Upper lobe of left lung (tissue), 6 donors: ENCODE measurements around the gene PRKN. TPM values are rescaled to one million over a fixed set of nuclear protein-coding genes. Genes with fewer than 3 reads are reported as not detected.

ENCODE experiments used
- ATAC-seq, 2 donors: fragments of 200-7000 bp; cut with Tn5 transposase; one replicate each; pipeline ENCODE4 v1.9.1; 2022; ENCODE audit warnings: mild to moderate bottlenecking in 2 of 2, moderate library complexity in 2 of 2; ENCODE audit not compliant: low FRiP score in 2 of 2
- DNase-seq, 2 donors: peaks; one replicate each; pipeline ENCODE4 v3.0.0-alpha.2; 2019 to 2020
- H3K27ac ChIP-seq, 4 donors: fragments of 200-600 bp; sonication (generic); one replicate each; pipeline ENCODE4 v1.5.1; 2016 to 2019
- H3K27me3 ChIP-seq, 4 donors: fragments of 200-600 bp; sonication (generic); one replicate each; pipeline ENCODE4 v1.5.1; 2017 to 2019
- H3K36me3 ChIP-seq, 4 donors: fragments of 200-600 bp; sonication (generic); one replicate each; pipeline ENCODE4 v1.5.1; 2016 to 2019
- H3K4me1 ChIP-seq, 4 donors: fragments of 200-600 bp; sonication (generic); one replicate each; pipeline ENCODE4 v1.5.1; 2018 to 2019
- H3K4me3 ChIP-seq, 4 donors: fragments of 200-600 bp; sonication (generic); one replicate each; pipeline ENCODE4 v1.5.1; 2017 to 2019; ENCODE audit warnings: mild to moderate bottlenecking in 2 of 4, moderate library complexity in 1 of 4
- H3K9me3 ChIP-seq, 4 donors: fragments of 200-600 bp; sonication (generic); one replicate each; pipeline ENCODE4 v1.5.1; 2018 to 2019
- CTCF ChIP-seq, 6 experiments: fragments of 450-650 bp in 4 of 6; fragments of 200-600 bp in 2 of 6; sonication (generic) in 2 of 6; IDR thresholded peaks; one replicate each; pipeline ENCODE4 v1.5.1; 2016 to 2019; ENCODE audit warnings: antibody characterized with exemption in 6 of 6
- EP300 ChIP-seq, 4 donors: sonication (generic); formaldehyde crosslinking; IDR thresholded peaks; one replicate each; pipeline ENCODE4 v1.5.1; 2017; ENCODE audit warnings: antibody characterized with exemption in 4 of 4, control low read depth in 2 of 4
- POLR2A ChIP-seq, 4 donors: fragments of 450-650 bp; IDR thresholded peaks; one replicate each; pipeline ENCODE4 v1.5.1; 2016 to 2017; ENCODE audit warnings: antibody characterized with exemption in 4 of 4, mild to moderate bottlenecking in 2 of 4
- POLR2AphosphoS5 ChIP-seq, 2 donors: sonication (generic); formaldehyde crosslinking; IDR thresholded peaks; one replicate each; pipeline ENCODE4 v1.5.1; 2017; ENCODE audit warnings: antibody characterized with exemption in 2 of 2
- WGBS, 2 donors: methylation state at CpG; one replicate each; pipeline ENCODE4 v1.1.5; 2017 to 2018; 5-methylcytosine and 5-hydroxymethylcytosine counted together
- total RNA-seq, 6 donors: library from RNA; depleted of rRNA in 4 of 6; stranded (reverse); fragments of >200 nt in 4 of 6; gene quantifications; one replicate each; pipeline versions ENCODE4 v1.1.0 to v1.2.1, GENCODE V29; 2016 to 2021
- donor health status: DM: no; HTN: no; CAD: no; lungs with moderate emphysema.
- donor health status: DM: no; HTN: yes; CAD: no; lungs with severe emphysema.

PRKN gene
- total RNA-seq, 6 donors from 2014 or later = 2.7 to 29.3 (median 5.5) TPM

DNA sequence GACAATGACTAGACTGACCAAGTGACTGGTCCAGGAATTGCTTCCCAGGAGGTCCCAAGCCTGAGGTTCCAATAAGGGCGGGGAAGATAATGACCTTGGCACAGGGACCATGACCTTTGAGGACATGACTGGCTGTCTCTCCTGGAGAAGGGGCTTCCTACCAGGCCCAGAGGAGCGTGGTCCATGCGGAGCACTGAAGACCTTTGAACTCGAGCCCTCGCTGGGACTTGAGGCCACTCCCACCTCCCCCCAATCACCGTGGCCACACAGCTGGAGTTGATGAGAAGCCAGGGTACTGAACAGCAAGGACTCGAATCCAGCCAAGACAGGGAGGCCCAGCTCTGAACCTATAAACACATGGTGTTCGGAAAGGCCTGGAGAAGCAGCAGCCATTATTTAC is 677.0 kb downstream of the PRKN start:
- no peaks in the 10 kb centered on the region for H3K27me3 ChIP-seq
- no peak overlapping the region for H3K4me3 ChIP-seq
- DNase-seq (no peak), ATAC-seq (no peak)
- H3K9me3 ChIP-seq = no peaks in the 10 kb centered on the region
- WGBS, 2 donors = 89 to 96% methylated on average over 4 to 8 of the region's 8 CpGs
- no peaks in the 10 kb centered on the region for H3K4me1 ChIP-seq
- TF ChIP-seq POLR2A (IDR thresholded peaks at IDR 0.05) = no peak
- no peak for TF ChIP-seq EP300 (IDR thresholded peaks at IDR 0.05)
- no peak for TF ChIP-seq CTCF (IDR thresholded peaks at IDR 0.05)
- TF ChIP-seq POLR2AphosphoS5 (IDR thresholded peaks at IDR 0.05) = no peak
- no peak overlapping the region for H3K27ac ChIP-seq
- no peaks in the 10 kb centered on the region for H3K36me3 ChIP-seq

GRCh38 chr6:162046324-162046723 is 681.2 kb downstream of the PRKN start:
- ATAC-seq = no peak
- H3K27me3 ChIP-seq = no peaks in the 10 kb centered on the region

DNA sequence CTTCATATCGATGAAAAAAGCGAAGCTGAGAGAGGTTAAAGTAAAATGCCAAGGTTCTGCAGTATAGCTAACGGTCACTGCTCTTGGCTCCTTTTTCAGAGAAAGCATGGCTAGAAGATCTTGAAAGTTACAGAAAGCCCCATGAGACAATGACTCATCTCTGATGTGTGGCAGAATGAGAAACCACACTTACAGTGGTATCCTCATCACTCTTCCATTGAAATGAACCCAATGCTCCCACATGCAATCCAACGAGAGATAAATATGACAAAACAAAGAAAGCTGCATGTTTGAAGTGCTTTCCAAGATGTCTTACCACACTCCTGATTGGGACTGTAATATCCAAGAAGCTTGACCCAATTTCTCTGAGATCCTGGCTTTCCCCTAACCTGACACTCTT is 694.9 kb downstream of the PRKN start:
- 68 to 77% methylated on average over 4 of the region's 4 CpGs for WGBS, 2 donors
- no peaks in the 10 kb centered on the region for H3K27me3 ChIP-seq
- H3K4me3 ChIP-seq = no peak overlapping the region
- H3K4me1 ChIP-seq = no peaks in the 10 kb centered on the region
- ATAC-seq (peak in 1 of 2 donors; percentile 53), DNase-seq (no peak)
- H3K27ac ChIP-seq = no peak overlapping the region
- no peak for TF ChIP-seq CTCF (IDR thresholded peaks at IDR 0.05)
- no peak for TF ChIP-seq POLR2AphosphoS5 (IDR thresholded peaks at IDR 0.05)
- no peak for TF ChIP-seq POLR2A (IDR thresholded peaks at IDR 0.05)
- TF ChIP-seq EP300 (IDR thresholded peaks at IDR 0.05) = no peak
- no peaks in the 10 kb centered on the region for H3K36me3 ChIP-seq
- no peaks in the 10 kb centered on the region for H3K9me3 ChIP-seq

More at GRCh38 chr6:162046324-162046723, 681.2 kb downstream of the PRKN start:
- no peaks in the 10 kb centered on the region for H3K9me3 ChIP-seq
- H3K36me3 ChIP-seq = no peaks in the 10 kb centered on the region
- WGBS, 2 donors = 89 to 96% methylated on average over 5 of the region's 5 CpGs
- no peak overlapping the region for H3K4me3 ChIP-seq
- no peak overlapping the region for H3K27ac ChIP-seq
- DNase-seq = no peak
- H3K4me1 ChIP-seq = no peaks in the 10 kb centered on the region
- no peak for TF ChIP-seq EP300 (IDR thresholded peaks at IDR 0.05)
- TF ChIP-seq POLR2A (IDR thresholded peaks at IDR 0.05) = no peak
- no peak for TF ChIP-seq POLR2AphosphoS5 (IDR thresholded peaks at IDR 0.05)
- TF ChIP-seq CTCF (IDR thresholded peaks at IDR 0.05) = no peak

DNA sequence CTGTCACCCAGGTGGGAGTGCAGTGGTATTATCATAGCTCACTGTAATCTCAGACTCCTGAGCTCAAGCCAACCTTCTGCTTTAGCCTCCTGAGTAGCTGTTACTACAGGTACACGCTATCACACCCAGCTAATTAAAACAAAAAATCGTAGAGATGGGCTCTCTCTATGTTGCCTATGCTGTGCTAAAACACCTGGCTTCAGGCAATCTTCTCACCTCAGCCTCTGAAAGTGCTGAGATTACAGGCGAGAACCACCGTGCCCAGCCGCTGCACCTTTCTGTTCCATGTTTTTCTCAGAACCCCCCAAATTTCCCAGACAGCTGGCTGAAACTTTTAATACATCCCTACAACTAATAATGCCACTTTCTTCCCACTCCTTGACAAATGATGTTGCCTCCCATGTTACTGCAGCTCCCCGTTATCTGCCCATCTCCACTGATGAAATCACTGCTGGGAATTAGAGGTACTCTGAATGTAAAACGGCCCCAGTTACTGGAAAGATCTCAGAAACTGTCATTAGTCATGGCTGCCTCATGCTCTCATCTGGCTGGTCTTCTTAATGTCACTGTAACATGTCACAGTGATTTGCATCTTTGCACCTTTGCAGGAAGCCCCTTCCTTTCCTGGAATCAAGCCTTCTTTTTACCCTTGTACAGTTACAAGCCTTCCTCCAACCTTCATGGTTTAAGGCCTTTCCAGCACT is 697.5 kb downstream of the PRKN start:
- H3K4me1 ChIP-seq = no peaks in the 10 kb centered on the region
- no peak overlapping the region for H3K4me3 ChIP-seq
- H3K36me3 ChIP-seq = no peaks in the 10 kb centered on the region
- WGBS, 2 donors = 83 to 86% methylated on average over 7 of the region's 7 CpGs
- H3K27ac ChIP-seq = no peak overlapping the region
- no peak for TF ChIP-seq CTCF (IDR thresholded peaks at IDR 0.05)
- TF ChIP-seq POLR2A (IDR thresholded peaks at IDR 0.05) = no peak
- no peak for TF ChIP-seq EP300 (IDR thresholded peaks at IDR 0.05)
- TF ChIP-seq POLR2AphosphoS5 (IDR thresholded peaks at IDR 0.05) = no peak
- no peaks in the 10 kb centered on the region for H3K9me3 ChIP-seq
- ATAC-seq = no peak
- no peak for DNase-seq
- no peaks in the 10 kb centered on the region for H3K27me3 ChIP-seq

DNA sequence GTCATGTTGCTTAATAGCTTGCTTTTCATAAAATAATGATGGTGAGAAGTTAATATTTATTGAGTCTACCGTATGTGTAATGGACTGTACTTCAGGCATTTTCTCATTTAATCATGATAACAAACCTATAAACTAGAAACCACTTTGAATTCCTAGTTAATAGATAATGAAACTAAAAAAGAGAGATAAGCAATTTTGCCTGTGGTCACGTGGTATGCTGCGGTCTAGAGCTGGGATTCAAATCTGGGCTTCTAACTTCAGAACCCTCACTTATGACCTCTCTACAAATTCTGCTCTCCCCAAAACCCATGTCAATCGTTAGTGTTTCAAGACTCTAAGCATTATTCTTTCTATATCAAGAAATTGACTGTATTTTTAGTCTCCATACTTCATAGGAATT is 700.7 kb downstream of the PRKN start:
- H3K27ac ChIP-seq = no peak overlapping the region
- no peak for TF ChIP-seq EP300 (IDR thresholded peaks at IDR 0.05)
- no peak for TF ChIP-seq POLR2AphosphoS5 (IDR thresholded peaks at IDR 0.05)
- no peak for TF ChIP-seq CTCF (IDR thresholded peaks at IDR 0.05)
- TF ChIP-seq POLR2A (IDR thresholded peaks at IDR 0.05) = no peak
- DNase-seq (no peak), ATAC-seq (no peak)
- no peaks in the 10 kb centered on the region for H3K4me1 ChIP-seq
- no peak overlapping the region for H3K4me3 ChIP-seq
- 63 to 64% methylated on average over 4 of the region's 4 CpGs for WGBS, 2 donors
- no peaks in the 10 kb centered on the region for H3K27me3 ChIP-seq
- no peaks in the 10 kb centered on the region for H3K9me3 ChIP-seq
- no peaks in the 10 kb centered on the region for H3K36me3 ChIP-seq
